GM18511 (cell line): ENCODE results near the gene SORCS2.
"Not testable (repeated sequence)": the region's sequence is repeated elsewhere in the genome, so short reads cannot be mapped to it uniquely, and the experiment has no call there.

Experiments used
- ATAC-seq: cut with Tn5 transposase; IDR thresholded peaks from one replicate; pipeline ENCODE4 v1.9.1; 2021; ENCODE audit warnings: mild to moderate bottlenecking, moderate library complexity; ENCODE audit not compliant: unreplicated experiment

Gene SORCS2

DNA sequence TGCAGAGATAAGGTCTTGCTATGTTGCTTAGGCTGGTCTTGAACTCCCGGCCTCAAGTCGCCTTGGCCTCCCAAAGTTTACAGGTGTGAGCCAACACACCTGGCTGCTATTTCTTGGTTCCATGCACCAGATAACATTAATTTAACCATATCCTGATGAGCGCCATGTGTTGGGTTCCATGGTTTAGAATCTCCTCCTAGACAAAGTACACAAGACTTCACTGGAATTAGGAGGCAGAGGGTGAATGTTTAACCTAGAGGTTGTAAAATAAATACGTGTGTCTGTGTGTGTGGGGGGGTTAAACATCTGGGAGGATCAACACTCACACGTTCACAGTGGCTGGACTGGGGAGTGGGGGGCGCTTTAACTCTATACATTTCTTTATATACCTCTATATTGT is 32.4 kb upstream of the SORCS2 start:
- ATAC-seq: no peak

DNA sequence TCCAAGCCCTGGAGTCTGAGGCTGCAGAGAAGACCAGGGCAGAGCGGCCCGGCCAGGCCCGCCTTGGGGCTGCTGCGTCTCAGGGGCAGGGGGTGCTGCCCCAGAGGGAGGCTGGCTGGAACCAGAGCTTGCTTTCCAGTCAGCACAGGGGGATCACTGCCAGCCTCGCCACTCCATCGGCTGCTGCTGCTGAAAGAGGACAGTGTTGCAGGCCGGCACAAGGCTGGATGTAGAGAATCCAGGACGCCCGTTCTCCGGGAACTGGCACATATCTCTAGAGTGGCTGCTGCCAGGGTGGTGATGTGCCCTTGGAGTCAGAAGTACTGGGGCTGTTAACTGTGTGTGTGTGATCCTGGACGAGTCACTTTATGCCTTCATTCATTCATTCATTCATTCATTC is 31.9 kb upstream of the SORCS2 start:
- no peak for ATAC-seq

DNA sequence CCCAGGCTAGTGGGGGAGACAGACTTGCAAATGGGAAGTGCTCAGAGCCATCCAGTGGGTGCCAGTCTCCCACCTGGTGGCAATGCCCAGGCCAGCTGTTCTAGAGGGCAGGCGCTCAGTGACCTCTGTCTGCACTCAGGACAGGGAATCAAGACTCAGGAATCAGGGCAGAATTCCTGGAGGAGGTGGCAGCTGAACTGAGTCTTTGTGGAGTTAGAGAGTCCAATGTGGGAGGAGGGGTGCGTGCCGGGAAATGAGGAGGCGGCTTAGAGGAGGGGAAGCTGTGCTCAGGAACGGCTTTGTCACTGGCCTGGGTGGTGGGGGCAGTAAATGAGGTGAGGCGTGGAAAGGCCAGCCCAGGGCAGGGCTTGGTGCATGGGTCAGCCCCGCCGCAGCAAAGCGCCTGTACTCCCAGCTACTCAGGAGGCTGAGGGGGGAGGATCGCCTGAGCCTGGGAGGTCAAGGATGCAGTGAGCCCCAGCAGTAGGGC is 31.3 kb upstream of the SORCS2 start:
- ATAC-seq: no peak

DNA sequence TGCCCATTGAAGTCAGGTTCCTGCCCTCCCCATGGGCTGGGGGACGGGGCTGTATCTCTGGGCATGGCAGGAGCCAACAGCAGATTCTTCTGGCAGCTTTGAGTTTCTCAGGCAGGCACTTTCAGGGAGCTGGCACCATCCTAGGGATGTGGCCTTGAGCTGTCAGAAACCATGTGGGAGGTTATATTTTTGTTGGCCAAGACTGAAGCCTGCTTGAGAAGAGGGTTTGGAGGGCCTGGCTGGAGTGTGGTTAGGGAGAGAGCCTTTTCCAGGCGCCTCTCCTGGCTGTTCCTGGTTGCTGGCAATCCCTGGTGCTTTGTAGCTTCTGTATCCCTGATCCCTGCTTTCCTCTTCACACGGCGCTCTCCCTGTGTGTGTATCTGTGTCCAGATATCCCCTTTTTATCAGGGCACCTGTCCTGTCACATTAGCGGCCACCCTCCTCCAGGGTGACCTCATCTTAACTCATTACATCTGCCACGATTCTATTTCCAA is 30.6 kb upstream of the SORCS2 start:
- ATAC-seq: no peak

DNA sequence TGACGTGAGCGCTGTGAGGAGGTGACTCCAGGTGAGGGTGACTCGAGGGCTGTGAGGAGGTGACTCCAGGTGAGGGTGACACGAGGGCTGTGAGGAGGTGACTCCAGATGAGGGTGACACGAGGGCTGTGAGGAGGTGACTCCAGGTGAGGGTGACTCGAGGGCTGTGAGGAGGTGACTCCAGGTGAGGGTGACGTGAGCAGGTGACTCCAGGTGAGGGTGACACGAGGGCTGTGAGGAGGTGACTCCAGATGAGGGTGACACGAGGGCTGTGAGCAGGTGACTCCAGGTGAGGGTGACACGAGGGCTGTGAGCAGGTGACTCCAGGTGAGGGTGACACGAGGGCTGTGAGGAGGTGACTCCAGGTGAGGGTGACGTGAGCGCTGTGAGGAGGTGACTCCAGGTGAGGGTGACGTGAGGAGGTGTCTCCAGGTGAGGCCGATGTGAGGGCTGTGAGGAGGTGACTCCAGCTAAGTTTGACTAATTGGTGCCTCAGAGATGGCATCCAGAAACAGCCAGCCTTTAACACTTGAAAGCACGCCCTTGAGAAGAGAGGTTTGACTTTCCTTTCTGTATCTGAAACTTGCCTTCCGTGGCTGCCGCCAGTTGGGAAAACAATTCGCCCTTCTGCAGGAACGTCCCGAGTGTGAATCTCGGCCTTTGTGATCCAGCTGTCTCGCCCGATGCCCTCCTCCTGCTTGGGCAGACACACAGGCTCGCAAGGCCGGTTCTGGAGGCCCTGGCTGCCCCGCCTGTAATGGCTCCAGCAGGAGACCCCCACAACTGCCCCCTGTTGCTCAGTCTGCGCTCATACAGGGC is 27.1 kb upstream of the SORCS2 start:
- not testable (repeated sequence) for ATAC-seq

DNA sequence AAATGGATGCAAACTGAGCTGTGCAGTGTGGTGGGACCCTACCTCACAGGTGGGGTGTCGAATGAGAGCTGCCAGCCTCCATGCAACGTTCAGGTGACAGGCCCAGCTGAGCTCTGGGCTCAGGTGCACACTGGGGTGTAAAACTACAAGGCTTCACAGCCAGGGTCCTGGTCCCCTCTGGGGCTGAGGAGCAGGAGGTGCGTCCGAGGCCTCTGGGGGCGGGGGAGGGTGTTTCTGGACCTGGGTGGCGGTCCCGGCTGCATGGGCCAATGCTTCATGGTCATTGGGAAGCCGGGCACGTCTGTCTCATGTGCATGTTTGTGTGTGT is 26.5 kb upstream of the SORCS2 start:
- no peak for ATAC-seq

DNA sequence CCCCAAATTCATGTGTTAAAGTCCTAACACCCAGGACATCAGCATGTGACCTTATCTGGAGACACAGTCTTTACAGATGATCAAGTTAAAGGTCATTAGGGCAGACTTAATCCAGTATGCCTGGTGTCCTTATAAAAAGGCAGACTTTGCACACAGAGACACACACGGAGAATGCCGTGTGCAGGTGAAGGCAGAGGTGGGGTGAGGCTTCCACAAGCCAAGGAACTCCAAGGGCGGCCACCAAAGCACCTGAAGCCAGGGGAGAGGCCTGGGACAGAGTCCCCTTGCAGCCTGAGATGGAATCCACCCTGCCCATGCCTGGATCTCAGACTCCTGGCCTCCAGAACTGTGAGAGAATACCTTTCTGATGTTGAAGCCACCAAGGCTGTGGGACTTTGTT is 26.1 kb upstream of the SORCS2 start:
- ATAC-seq: no peak

DNA sequence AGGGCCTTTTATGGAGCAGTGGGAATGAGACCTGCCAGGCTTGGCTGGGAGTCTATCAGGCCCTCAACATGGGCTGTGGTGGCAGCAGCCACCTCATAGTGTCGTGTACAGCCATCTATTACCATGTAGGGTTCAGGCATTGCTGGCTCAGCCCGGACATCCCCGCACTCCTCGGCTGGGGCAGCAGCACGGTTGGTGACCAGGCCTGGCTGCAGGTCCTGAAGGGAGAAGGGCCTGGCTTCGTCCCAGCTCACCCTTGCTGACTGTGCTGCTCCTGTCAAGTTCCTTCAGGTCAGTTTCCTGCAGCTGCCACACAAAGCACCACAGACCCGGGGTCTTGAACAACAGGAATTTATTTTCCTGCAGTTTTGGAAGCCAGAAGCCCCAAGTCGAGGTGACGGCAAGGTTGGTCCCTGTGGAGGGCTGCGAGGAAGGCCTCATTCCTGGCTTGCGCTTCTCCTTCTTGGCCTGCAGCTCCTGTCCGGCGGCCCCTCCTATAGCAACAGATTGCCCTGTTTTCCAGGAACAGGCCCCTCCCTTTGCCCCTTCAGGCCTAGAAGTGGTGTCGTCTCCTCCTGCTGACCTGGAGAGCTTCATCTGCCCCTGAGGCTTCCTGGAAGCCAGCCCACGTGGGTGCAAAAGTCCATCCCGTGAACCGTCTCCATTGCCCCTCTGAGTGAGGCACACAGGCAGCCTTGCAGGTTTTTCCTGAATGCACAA is 25.2 kb upstream of the SORCS2 start:
- ATAC-seq: no peak

DNA sequence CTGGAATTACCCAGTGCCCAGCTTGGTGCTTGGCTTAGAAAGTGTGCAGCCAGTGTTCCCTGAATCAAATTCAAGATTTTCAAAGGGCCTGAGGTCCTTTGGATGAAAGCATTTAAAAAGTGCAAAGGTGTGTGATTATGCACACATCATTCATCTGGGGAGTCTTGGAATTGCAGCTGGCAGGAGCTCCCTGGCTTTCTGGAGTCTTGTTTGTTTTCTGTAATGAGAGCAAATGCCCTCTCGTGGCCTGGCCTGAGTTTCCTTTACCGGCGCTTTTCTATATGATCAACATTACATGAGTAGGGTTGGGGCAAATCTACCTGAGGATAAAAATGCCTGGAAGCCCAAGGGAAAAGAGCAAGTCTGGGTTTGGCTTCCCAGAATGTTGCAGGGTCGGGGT is 24.6 kb upstream of the SORCS2 start:
- no peak for ATAC-seq

DNA sequence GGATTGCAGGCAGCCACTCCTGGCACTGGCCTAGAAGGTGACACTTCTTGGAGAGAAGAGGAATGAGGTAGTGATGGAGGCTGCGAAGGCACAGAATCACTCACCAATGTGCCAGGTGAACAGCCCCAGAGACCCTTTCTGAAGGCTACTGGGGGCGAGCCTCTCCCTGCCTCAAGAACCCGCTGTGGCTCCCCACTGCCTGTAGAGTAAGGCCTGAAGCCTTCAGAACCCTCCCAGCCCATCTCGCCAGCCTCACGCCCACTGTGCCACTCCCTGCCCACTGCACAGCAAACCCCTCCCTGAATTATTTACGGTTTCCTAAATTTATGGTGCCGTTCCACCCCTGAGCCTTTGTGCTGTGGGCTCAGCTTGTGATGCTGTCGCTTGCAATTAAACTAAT is 24.2 kb upstream of the SORCS2 start:
- no peak for ATAC-seq

DNA sequence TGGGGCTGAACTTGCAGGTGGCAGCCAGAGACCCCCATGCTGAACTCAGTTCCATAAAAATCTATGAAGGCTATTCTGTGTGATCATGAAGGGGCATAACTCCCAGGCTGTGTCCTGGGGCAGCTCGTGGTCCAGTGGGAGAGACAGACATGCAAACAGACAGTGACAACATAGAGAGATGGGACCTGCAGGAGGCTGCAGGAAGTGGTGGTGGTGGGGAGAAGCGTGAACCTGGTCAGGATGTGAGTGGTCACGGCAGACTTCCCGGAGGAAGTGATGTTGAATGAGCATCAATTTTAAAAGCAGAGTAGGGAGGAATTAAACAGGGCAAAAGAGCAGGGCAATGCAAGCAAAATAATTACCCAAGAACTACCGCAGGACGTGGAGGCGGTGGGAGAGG is 23.2 kb upstream of the SORCS2 start:
- no peak for ATAC-seq

DNA sequence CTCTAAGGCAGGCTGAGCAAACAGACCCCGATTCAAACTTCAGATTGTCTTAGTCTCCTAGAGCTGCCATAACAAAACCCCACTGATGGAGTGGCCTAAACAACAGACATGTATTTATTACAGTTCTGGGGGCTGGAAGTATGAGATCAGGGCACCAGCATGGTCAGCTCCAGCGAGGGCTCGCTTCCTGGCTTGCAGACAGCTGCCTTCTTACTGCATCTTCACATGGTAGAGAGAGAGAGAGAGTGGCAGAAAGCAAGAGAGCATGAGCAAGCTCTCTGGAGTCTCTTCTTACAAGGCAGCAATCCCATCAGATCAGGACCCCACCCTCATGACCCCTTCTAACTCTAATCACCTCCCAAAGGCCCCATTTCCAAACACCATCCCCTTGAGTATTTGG is 22.3 kb upstream of the SORCS2 start:
- no peak for ATAC-seq

DNA sequence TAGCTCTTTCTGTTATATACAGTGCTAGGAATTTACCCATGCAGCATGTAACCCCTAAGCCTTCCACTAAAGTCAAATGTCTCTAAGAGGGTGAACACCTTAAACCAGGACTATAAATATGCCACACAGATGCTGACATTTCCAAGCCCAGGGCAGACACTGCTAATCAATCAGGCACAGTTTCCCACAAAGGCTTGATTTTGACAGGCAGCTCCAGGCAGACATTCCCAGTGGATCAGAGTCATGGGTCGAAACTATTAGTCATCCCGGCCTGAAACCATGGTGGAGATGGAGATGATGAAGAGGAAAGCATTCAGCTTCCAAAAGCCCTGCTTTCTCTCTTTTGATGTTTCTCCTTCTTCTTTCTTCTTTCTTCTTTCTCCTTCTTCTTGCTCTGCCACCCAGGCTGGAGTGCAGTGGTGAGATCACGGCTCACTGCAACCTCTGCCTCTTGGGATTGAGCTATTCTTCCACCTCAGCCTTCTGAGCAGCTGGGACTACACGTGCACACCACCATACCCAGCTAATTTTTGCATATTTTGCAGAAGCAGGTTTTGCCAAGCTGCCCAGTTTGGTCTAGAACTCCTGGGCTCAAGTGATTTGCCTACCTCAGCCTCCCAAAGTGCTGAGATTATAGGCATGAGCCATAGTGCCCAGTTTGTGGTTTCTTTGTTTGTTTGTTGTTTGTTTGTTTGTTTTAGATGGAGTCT is 21.0 kb upstream of the SORCS2 start:
- no peak for ATAC-seq

DNA sequence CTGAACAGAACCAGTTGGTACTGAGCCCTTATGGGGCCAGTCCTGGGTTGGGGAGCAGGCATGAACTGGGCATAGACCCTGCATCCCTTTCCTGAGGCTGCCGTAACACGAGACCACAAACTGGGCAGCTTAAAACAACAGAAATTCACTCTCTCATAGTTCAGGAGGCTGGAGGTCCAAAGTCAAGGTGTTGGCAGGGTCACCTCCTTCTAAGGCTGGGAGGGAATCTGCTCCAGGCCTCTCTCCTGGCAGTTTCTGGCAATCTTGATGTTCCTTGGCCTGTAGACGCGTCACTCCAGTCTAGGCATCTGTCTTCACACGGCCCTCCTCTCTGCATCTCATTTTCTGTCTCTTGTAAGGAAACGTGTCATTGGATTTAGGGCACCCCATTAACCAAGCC is 19.8 kb upstream of the SORCS2 start:
- ATAC-seq: no peak

DNA sequence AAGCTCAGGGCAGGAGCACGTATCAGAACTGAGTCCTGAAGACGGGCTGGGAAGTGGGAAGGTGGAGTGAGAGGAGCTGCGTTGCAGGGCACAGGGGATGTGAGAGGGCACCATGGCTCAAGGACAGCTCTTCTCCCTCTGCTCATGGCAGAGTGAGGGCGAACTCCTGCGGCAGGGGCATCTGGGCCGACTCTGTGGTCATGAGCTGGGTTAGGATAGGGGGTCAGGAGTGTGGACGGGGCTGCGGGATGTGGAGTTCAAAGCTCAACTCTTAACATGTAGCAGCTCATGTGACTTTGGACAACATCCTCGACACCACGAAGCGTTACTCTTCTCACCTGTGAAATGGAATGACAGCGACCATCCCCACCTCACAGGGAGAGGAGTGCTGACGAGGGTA is 19.4 kb upstream of the SORCS2 start:
- no peak for ATAC-seq

DNA sequence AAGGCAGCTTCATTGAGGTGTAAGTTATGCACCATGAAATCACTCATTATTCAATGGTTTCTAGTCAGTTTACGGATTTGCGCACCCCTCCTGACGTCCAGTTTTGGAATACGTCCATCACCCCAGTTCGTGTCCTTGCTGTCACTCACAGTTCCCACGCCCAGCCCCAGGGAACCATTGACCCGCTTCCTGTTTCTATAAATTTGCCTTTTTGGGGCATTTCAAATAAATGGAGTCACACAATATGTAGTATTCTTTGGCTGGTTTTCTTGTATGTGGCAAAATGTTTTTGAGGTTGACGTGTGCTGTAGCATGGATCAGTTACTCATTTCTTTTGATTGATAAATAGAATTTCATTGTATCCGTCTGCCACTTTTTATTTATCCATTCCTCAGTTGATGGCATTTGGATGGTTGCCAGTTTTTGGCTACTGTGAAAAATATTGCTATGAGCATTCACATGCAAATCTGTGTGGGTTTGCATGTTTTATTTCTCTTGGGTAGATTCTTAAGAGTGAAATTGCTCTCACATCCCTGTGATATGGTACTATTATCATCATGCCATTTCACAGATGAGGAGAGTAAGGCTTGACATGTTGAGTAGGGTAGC is 18.4 kb upstream of the SORCS2 start:
- no peak for ATAC-seq

DNA sequence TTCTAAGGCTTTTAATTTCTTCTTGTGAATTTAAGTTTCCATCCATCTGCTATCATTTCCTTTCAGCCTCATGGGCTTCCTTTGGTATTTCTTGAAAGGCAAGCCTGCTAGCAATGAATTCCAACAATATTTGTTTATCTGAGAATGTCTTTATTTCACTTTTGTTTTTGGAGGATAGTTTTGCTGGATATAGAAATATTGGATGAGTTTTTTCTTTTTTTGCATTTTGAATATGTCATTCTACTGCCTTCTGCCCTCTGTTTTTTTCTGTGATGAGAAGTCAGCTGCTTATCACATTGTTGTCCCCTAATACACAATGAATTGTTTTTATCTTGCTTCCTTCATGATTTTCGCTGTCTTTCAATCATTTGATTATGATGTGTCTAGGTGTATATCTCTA is 13.2 kb upstream of the SORCS2 start:
- no peak for ATAC-seq

DNA sequence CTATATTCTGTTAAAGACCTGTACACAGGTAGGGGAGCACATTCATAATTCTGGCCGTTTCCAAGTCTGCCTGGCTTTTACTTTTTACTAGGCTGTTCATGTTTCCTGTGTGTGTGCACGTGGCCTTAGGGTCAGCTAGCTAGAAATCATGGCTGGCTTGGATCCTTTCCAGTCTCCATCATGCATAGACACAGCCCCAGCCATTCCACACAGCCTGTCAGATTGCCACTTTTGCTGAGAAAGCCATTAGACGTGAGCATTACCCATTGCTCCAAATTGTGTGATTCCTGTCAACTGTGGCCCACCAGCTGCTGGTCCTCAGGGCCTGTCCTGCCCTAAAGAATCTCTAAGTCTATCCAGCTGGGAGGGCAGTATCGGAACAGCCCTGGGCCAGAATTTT is 11.4 kb upstream of the SORCS2 start:
- ATAC-seq: no peak

DNA sequence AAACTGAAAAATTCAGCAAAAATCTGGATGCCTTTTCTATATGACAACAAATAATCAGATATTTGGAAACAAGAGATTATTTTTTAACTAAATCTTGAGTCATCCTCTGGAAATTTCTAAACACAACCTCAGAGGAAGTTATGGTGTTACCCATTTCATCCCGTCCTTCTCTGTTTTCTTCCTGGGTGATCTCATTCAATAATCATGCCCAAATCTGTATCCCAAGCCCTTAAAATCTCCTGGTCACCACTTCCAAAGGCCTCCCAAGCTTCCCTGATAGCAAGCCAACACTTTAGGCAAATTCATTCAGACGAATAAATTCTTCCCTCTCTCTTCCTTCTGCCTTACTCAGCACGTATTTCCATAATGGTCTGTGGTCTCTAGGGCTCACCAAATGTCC is 9.7 kb upstream of the SORCS2 start:
- no peak for ATAC-seq

DNA sequence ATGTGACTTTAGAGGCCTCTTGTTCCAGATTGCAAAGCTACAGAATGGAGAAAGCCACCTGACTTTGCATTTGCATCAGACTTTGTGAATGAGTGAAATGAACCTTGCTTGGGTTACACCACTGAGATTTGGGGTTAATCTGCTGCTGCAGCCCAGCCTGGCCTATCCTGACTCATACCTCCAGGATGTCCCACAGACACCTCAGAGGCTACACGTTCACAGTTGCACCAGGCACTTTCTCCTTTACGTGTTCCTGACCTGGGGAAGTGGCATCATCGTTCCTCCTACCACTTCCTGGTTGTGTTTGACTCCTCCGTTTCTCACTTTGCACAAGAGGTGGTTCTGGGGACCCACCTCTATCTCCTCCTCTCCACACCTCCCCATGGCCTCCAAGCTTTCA is 9.2 kb upstream of the SORCS2 start:
- no peak for ATAC-seq

DNA sequence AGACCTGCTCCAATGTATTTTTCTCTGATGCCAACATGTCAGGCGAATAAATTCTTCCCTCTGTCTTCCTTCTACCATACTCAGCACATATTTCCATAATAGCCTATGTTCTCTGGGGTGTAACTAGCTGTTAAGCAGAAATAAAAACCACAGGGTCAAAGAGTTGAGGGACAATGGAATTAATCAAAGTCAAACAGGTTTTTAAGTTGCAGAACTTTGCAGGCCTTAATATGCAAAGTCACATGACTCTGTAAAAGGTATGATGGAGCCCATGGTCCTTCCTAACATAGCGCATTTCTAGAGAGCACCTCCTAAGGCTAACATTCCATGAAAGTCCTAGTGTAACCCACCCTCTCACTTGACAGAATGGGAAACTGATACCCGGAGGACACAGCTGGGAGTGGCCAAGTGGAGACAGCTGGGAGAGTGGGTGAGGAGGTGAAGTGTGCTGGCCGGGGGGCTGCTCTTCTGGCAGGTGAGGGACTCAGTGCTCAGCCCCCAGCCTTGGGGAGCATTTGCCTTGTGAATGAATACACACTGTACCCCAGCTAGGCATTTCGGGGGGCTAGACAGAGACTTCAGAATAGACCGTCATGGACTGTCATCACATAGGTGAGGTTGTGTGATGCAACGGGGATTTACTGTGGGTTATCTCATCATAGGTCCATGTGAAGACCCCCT is 8.4 kb upstream of the SORCS2 start:
- ATAC-seq: no peak
